Sciatic nerve (tissue), 2 donors: ENCODE results near the gene FARP1. TPM values are rescaled to one million over a fixed set of nuclear protein-coding genes. Genes with fewer than 3 reads are reported as not detected.
"Not testable (repeated sequence)": the region's sequence is repeated elsewhere in the genome, so short reads cannot be mapped to it uniquely, and the experiment has no call there.

Source experiments
- ATAC-seq: fragments of 200-7000 bp; cut with Tn5 transposase; one replicate; pipeline ENCODE4 v1.9.1; 2020; ENCODE audit warnings: mild to moderate bottlenecking, moderate library complexity
- DNase-seq: peaks from one replicate; pipeline ENCODE4 v3.0.0-alpha.2; 2020; ENCODE audit warnings: low spot score
- intact Hi-C: fragments of 100-400 bp; cut with DNase I; formaldehyde crosslinking; loops from one replicate; pipeline ENCODE4 v1.14.2; 2022
- total RNA-seq: library from RNA; stranded (reverse); fragmentation: NEBNext Ultra II Directional; extraction: Animal tissue kit (Norgen Biotek cat#: 25700); gene quantifications from one replicate; pipeline ENCODE4 v1.2.1, GENCODE V29; 2021
- donor health status: DM: no; HTN: no; CAD: no.
- donor health status: DM: no; HTN: no; CAD: no.

Gene FARP1
- total RNA-seq, 1 donor from 2014 or later: 35.4 TPM

DNA sequence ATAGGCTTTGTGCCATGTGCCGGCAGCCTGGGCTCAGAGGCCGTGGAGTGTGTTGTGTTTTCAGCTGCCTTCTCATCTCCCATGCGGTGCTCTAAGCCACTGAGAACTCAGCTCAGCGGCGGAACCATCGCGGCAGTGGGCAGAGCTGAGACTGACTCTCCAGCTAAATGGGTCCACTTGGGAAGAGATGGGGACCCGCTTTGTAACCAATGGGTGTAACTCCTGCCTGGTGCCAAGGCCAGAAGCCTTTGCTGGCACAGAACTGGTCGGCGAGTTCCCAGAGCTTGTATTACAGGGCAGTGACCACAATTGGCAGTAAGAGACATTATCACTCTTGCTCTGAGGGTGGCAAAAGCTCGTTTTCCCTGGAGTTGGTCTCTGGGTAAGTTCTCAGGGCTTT is 251.0 kb downstream of the FARP1 start:
- peak; percentile 38 for ATAC-seq
- intact Hi-C loops: no loop called here
- no peak for DNase-seq

DNA sequence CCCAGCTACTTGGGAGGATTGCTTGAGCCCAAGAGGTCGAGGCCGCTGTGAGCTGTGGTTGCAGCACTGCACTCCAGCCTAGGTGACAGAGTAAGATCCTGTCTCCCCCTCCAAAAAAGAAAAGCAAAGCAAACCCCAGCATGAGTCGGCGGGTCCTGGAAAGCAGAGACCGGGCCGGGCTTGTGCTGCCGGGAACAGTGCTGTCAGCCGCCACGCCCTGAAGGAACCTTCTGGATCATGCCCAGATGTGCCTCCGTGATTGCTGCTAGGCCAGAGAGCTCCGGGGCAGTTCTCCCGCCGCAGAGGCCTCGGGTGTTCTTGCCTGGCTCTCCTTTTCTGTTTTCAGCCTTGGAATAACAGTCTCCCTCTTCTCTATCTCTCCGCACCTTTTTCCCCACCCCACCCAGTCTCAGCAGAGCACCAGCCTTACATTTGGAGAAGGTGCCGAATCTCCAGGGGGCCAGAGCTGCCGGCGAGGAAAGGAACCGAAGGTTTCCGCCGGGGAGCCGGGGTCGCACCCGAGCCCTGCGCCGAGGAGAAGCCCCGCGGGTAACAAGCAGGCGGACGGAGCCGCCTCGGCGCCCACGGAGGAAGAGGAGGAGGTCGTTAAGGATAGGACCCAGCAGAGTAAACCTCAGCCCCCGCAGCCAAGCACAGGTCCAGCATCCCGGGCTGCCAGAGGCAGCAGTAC is 252.1 kb downstream of the FARP1 start:
- intact Hi-C loops: no loop called here
- no peak for ATAC-seq
- no peak for DNase-seq

DNA sequence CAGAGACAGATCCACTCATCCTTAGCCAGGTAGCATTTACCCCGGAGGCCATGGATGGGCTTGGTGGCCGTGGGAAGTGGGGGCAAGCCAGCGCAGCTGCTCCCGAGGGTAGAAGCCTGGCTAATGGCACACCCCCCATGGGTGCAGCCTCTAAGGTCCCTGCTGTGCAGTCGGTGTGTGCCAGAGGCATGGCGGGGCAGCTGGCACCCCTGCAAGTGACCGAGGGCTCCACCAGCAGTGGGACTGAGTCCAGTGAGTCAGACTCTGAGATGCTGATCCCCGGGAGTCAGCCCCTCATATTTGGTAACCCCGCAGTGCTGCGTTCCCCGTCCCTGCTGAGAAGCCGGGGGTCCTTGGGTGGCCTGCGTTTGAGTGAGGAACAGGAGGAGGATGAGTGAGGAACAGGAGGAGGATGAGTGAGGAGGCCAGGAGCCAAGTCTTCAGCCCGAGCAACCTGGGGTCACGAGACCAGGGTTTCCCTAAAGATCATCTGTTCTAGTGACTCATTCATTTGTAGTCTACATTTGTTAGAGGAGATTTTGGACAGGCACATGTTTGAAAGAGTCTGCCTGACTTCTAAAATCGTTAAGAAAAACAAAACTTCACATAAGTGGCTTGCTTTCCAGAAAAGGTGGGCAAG is 253.3 kb downstream of the FARP1 start:
- DNase-seq: no peak
- intact Hi-C loops: no loop called here
- ATAC-seq: no peak

DNA sequence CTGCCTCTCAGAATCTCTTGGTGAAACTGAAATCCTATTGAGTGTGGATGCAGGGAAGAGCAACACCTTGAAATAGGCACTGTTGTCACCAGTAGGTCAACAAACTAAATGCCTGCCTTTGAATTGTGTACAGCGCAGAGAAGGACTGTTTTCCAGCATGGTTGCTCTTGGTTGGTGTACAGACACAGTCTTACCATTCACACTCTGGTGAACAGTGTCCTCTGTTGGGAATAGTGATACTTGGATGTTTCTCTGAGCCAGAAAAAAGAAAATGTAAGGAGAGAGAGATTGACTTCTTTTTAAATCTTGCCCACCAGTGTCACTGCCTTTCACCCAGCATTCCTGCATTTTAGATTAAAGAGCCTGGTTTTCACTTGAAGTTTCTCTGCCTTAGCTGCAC is 254.3 kb downstream of the FARP1 start:
- intact Hi-C loops: no loop called here
- no peak for DNase-seq
- ATAC-seq: peak; percentile 78

DNA sequence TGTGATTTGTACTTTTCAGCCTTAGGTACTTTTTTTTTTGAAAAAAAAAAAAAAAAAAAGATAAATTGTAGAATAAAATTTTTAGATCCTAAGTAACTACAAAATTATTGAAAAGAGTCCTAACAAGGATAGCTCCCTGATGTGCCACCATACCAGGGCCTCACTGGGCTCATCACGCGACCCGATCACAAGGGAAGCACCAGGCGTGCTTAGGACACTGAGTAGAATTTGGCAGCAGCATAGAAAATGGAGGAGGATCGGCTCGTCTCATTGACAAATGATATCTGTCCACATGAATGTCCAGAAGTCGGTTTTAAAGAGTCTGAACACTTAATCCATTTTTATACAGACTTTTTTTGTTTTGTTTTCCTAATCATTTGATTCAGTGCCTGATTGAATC is 255.0 kb downstream of the FARP1 start:
- ATAC-seq: no peak
- intact Hi-C loops: no loop called here
- DNase-seq: no peak

DNA sequence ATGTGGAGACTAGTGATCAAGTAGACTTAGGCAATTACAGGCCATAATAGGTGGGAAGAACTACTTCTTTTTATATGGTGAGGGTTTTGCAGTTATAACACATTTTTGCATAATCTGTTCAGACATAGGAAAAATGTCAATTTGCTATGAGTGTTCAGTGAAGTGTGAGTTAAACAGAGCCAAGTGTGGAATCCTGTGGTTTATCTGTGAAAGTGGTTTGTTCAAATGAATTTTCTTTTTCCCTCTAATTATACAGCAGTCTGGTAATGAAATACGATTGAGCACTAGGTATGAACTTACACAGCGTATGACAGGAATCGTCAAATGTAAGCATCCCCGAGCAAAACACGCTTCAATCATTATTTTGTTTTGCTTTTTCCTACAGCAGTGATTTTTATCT is 255.7 kb downstream of the FARP1 start:
- no peak for DNase-seq
- intact Hi-C loops: no loop called here

DNA sequence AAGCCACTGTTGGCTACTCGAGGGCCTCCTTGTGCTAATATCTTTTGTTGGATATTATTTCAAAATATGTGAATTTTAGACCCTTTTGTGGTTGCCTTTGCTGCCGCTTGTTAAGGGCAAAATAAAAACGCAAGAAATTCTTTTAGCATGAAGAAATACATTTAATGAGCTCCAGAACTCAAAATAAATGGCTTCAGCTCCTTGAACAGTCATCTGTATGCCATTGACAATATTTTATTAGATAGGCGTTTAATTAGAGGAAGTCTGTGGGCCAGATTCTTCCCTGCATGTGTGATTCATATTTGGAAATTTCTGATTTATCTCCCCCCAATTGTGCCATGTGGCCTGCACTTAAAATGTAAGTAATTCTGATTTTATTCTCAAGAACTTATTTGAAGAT is 256.9 kb downstream of the FARP1 start:
- DNase-seq: no peak
- no peak for ATAC-seq
- intact Hi-C loops: no loop called here

More for the DNA sequence above, 255.7 kb downstream of the FARP1 start:
- no peak for ATAC-seq

DNA sequence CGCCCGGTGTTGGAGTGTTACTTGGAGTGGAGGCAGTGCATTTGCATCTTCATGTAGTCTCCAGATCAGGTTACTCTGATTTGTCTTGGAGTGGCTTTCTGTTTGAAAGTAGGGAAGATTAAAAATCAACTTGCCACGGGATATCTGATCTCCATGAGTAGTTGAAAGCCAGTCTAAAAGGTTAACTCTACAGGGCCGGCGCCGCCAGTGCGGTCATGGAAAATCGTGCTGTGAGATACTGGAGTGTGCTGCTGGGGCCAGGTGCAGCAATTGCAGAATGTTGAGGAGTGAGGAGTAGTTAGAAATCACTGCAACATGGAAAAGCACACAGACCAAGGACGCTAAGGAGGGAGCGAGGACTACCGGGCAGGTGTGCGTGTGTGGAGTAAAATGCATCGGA is 259.0 kb downstream of the FARP1 start:
- ATAC-seq: no peak
- intact Hi-C loops: no loop called here
- no peak for DNase-seq

DNA sequence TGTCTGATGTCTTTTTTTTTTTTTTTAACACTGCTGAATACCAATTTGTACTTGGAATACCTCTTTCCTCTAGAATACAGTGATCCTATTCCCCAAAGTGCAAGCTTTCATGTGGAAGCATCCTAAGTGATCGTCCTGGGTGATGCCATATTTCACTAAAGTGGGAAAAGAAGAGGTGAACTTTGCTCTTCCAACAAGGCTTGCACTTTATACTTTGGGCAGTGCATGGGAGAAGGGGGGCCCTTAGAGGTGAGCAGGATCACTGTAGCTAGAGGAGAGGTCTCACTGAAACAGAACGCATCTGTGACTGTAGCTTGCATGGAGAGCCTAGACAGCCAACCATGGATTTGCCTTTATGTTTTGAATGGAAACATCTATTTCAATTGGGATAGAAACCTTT is 260.2 kb downstream of the FARP1 start:
- intact Hi-C loops: no loop called here
- ATAC-seq (no peak), DNase-seq (no peak)

DNA sequence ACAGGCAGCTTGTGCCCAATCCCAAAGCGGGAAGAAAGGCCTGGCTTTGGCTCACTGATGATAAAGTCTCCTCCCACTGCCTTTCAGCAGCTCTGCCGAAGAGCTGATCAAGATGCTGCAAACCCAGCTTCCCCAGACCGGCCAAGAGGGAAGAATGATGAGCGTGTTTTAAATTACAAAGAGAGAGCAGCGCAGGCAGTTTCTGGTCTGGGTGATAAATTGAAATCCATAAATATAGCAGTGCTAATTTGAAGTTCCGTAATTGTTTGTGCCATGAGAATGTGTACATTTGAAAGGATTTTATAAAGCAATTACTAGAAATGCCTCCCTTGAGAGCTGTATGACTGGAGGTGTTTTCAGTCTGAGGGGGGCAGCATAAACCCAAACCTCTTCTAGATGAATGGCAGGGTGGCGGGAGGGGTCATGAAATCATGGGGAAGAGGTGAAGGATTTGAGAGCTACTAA is 262.2 kb downstream of the FARP1 start:
- intact Hi-C loops: no loop called here
- DNase-seq (no peak), ATAC-seq (no peak)

DNA sequence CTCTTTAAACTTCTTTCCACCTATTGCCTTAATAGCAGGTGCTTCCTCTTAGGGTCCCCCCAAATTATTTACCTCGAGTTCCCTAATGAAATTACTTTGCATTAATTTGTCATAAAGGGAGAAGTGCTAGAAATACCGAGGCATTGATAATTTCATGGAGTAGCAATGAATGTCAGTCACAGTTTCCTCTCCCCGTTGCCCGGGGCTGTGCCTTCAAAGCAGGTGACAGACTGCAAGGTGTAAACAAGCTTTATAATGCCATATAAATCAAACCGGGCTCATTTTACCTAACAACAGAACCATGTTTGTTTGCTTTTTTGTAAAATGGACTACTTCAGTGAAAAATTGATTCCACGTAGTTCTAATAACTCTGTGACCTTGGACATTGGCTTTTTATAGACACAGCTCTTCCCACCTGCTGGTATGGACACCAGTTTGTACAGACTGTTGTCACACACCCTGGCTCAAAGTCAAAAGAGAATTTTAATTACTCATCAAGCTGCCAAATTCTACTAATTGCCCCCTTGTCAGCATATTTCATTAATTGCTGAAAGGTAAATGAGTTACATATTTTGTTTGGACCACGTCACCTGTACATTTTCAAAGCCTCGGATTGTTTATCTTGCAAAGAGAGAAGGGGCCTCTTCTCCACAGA is 262.9 kb downstream of the FARP1 start:
- no peak for ATAC-seq
- intact Hi-C loops: no loop called here
- no peak for DNase-seq

DNA sequence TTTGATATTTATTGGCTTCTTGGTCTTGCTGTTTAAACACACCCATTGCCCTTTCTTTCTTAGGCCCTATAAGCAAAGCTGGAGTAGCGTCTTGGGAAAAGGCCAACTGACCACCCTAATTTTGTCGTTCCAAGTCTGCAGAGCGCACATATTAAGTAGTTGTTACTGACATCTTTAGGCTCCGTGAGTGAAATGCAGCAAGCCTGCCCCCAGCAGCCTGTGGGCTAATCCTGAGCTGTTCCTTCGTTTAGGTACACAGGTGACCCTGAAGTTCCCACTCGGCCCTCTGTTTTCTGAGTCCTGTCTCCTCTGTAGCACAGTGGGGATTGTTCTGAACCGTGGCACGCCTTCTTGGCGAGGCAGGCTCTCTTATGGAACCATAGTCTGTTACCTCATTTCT is 263.5 kb downstream of the FARP1 start:
- no peak for DNase-seq
- intact Hi-C loops: no loop called here
- ATAC-seq: no peak

DNA sequence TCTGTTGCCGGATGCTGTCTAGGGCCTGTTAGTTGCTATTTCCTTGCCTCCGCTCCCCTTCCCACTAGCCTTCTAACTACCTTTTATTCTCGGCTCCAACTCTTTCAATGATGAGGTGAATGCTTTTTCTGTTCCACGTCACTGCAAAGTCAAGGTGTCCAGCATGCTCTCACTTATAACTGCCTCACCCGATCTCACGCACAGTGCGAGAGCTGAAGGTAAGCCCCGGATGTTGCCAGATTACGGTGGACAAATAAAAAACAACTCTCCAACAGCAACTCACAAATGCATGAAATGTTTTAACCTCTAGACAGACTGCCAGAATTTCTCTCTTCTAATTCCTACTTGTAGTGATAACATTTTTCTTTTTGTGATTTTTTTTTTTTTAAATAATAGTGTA is 264.1 kb downstream of the FARP1 start:
- no peak for ATAC-seq

DNA sequence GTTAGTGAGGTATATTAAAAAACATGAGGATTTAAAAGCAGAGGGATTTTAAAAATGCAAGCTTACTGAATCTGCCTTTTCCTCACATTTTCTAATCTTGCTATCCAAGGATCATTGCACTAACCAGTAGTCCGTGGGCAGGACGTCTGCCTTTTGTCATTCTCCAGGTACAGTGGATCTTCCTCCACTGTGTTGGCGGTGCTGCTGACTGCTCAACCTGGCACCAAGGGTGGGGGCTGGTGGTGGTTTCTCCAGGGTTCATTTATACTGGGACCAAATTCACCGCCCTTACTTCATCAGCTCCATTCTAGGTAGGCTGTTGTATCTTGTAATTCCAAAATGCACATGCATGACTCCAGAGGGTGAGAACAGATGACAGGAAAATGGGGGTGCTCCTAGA is 264.7 kb downstream of the FARP1 start:
- DNase-seq: no peak
- intact Hi-C loops: no loop called here
- no peak for ATAC-seq

More for the DNA sequence above, 264.1 kb downstream of the FARP1 start:
- intact Hi-C loops: no loop called here
- DNase-seq: no peak

DNA sequence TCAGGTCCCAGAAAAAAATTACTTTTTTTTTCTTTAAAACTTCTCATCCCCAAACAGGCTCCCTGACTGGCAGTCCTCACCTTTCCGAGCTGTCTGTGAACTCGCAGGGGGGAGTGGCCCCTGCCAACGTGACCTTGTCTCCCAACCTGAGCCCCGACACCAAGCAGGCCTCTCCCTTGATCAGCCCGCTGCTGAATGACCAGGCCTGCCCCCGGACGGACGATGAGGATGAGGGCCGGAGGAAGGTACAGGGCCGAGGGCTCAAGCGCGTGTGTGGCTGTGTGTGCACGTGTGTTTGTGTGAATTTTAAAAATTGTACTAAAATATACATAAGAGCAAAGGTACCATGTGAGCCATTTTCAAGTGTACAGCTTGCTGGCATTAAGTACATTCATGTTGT is 266.4 kb downstream of the FARP1 start:
- intact Hi-C loops: no loop called here
- ATAC-seq (no peak), DNase-seq (no peak)

DNA sequence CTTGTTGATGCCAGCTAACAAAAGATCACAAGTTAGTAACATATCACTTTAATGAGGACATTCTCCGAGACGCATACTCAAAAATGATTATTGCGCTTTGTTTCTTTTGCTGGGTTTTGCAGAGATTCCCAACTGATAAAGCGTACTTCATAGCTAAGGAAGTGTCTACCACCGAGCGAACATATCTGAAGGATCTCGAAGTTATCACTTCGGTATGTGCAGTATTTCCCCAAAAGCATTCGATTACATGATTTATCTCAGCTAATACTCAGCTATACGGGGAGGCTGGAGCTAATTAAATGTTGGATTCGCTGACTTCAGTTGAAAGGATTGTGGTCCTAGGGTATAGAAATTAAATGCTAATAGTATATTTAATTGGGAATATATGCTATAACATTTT is 267.7 kb downstream of the FARP1 start:
- no peak for ATAC-seq
- intact Hi-C loops: no loop called here

DNA sequence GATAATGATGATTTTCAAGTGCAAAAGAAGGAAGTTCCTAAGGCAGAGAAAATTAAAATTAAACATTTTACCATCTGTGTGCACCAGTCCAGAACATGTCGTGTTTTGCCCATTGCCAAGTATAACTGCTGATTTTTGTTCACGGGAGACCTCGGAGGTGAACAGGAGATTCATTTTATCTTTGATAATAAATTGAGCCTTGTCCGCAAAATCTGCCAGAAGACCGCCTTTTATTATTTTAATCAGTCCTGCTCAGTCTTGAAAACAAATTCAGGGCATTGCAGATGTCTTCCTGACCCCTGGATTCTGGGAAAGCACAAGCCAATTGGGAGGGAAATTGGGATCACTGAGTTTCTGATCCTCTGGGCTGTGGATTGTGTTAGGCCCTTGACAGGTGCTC is 268.1 kb downstream of the FARP1 start:
- DNase-seq: no peak
- ATAC-seq: no peak
- intact Hi-C loops: no loop called here

More for the DNA sequence above, 267.7 kb downstream of the FARP1 start:
- no peak for DNase-seq

DNA sequence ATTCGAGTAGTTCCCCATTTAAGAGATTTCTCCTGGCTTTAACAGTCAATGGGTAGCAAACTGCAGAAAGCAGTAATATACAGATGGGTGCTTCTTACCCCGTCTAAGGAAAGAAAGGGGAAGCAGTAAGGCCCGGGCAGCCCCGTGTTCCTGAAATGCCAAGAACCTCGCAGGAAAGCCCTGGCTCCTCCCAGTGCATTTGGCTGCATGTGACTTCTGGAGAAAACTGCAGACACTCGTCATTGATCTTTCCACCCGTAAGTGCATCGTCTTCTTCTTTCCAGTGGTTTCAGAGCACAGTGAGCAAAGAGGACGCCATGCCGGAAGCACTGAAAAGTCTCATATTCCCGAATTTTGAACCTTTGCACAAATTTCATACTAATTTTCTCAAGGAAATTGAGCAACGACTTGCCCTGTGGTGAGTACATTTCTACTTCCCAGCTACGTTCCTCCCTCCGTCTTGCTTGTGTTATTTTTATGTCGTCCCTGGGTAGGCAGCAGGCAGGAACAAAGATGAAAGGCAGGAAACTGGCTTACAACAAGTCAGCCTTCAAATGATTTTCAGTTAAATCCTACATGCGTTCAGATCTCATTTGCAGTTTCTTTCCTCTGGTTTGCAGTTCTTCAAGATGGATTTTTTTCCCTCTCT is 268.8 kb downstream of the FARP1 start:
- intact Hi-C loops: no loop called here
- ATAC-seq (peak; percentile 80), DNase-seq (peak; percentile 58)

DNA sequence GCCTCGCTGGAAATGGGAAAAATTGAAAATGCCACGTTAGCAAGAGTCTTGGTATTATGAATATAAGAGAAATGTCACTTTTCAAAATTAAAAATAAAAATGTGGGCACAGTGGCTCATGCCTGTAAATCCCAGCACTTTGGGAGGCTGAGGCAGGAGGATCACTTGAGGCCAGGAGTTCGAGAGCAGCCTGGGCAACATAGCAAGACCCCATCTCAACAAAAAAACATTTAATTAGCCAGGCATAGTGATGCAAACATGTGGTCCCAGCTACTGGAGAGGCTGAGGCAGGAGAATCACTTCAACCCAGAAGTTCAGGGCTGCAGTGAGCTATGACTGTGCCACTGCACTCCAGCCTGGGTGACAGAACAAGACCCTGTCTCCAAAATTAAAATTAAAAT is 270.4 kb downstream of the FARP1 start:
- DNase-seq, intact Hi-C loops, ATAC-seq: not testable (repeated sequence)

DNA sequence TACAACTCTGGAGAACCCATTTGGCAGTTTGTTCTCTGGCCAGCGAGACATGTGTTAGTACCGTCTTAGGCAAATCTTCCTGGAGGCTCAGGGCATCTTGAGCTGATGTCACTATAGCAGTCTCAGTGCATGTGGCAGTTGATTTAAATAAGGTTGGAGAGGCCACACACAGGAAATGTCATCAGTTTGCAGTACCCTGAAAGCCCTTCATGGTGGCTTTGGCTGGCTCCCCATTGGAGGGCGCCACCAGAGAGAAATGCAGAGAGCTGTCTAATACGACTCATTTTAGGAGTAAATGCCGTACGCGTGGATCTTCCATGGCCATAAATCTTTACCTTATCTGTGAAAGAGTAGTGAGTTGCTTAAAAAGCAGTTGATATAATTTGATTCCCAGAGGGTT is 270.9 kb downstream of the FARP1 start:
- intact Hi-C loops: no loop called here
- peak; percentile 5 for DNase-seq
- ATAC-seq: no peak
